GM03348 (cell line): ENCODE measurements around the gene STUM.
A peak's percentile ranks its signal among the peaks of the same experiment; 100 is the strongest.

Source experiments
- DNase-seq: peaks from one replicate; pipeline ENCODE4 v3.0.0; 2012; ENCODE audit warnings: low spot score

The STUM gene

DNA sequence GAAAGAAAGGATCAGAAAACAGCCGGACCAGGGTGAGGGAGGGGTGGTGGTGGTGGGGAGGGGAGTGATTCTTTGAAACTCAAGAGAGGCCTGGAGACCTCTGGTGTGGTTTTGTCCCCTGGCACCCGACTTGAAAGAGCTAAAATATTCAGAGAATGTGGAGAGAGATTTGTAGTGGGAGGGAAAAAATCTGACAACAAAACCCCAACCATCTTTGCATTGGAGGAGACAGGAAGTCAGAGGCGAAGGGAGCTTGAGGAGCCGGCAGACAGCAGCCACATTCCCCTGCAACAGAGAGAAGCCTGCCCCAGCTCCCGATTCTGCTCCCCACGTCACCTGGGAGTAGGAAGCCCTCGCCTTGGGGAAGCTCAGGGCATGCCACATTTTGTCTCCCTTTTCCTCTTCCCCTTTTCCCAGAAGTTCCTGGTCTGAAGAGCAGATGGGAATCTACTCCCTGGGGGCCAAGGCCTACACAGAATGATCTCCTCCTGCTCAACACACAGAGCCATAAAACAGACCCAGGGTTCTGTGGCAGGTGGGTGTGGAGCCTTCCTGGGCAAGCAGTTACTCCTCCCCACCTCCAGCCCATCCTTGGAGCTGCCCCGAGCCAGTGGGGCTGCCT, 105.6 kb downstream of the STUM start:
- DNase-seq: peak; percentile 61

GRCh38 chr1:226654668-226655055, 106.1 kb downstream of the STUM start:
- DNase-seq: no peak

DNA sequence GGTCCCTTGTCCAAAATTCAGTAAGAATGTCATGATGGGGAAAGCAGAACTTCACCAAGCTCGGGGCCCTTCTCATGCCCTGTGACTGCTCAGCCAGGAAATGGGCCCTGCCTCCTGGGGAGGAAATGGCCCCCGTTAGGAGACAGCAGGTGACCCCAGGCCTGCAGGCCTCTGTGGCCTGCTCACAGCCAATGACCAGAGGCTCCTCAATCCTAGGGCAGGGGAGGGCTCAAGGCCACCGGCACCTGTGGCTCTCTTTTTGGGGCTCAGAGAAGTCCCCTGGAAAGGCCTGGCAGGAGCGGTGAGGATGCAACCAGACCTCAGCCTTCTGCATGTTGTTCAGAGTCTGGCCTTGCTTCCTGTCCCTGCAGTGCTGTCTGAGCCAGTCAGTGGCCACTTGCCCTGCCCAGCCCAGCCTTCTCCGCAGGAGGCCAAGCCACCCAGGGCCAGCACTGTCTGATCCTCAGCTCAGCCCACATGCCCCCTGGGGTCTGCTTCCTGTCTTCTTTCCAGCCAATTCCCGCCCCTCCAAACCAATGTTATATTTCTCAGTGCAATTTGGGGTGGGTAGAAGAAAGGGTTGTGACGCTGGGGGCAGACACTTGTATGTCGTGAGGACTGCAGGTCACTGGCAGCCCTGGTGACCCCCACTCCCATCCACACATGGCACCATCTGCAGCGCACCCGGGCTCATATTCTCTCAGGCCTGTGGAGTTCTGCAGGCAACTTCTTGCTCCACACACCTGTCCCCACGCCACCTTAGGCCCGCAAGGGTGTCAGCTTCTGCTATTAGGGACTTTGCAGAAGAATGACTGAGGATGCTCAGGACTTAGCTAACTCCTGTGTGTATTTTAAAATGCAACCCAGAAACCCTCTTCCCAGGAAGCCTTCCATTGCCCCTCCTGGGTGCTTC, 106.9 kb downstream of the STUM start:
- no peak for DNase-seq

GRCh38 chr1:226656201-226656600, 107.6 kb downstream of the STUM start:
- no peak for DNase-seq

- DNase-seq: peak; percentile 77
These were observed 108.2 kb downstream of the STUM start for GRCh38 chr1:226656601-226657277.

GRCh38 chr1:226657895-226658545, 109.5 kb downstream of the STUM start:
- DNase-seq: no peak

DNA sequence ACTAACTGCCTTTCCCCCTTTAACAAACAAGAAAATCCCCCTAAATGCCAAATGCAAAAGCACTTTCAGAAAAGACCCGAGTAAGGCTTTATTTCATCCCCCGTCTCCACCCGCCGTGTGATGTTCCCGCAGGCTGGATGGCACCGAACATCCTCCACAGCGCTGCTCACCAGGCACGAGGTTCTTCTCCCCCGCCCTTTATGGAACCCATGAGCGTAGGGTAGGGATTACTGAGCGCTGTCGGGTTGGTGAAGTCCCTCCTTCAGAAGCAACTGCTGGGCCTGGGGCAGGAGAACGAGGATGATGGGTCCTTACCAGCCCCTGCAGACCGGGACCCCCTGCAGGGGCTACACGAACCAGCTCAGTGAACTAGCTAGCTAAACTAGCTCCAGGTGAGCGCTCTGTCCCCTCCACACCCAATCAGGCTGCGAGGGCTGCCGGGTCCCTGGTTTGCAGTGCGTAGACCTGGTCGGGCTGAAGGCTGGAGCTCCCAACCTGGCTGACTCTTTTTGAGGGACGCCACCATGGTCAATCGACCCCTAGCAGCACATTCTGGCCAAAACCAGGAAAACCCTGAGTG, 110.1 kb downstream of the STUM start:
- DNase-seq: no peak
